Neural progenitor cell (in vitro differentiated cells): Measurements from ENCODE around the gene LDLRAD4. TPM values are rescaled to one million over a fixed set of nuclear protein-coding genes. Genes with fewer than 3 reads are reported as not detected.

Source experiments
- DNase-seq: peaks from one replicate; pipeline ENCODE4 v3.0.0-alpha.2; 2016; ENCODE audit warnings: low spot score
- H2AFZ ChIP-seq: fragments of 200-600 bp; sonication (generic); replicated peaks from 2 replicates; pipeline ENCODE4 v1.6.1; 2016; ENCODE audit warnings: antibody characterized with exemption
- H3F3A ChIP-seq: fragments of 200-600 bp; sonication (generic); 2 replicates; pipeline ENCODE4 v1.6.1; 2016; ENCODE audit warnings: antibody characterized with exemption, low read depth
- H3K27ac ChIP-seq: fragments of 200-600 bp; sonication (generic); 2 replicates; pipeline ENCODE4 v1.5.1; 2016; ENCODE audit warnings: mild to moderate bottlenecking
- H3K27me3 ChIP-seq: fragments of 200-600 bp; sonication (generic); 2 replicates; pipeline ENCODE4 v1.6.1; 2016; ENCODE audit warnings: mild to moderate bottlenecking, moderate library complexity
- H3K36me3 ChIP-seq: fragments of 200-600 bp; sonication (generic); 2 replicates; pipeline ENCODE4 v1.5.1; 2016
- H3K4me1 ChIP-seq: fragments of 200-600 bp; sonication (generic); 2 replicates; pipeline ENCODE4 v1.6.1; 2016; ENCODE audit warnings: mixed run types
- H3K4me2 ChIP-seq: fragments of 200-600 bp; sonication (generic); 2 replicates; pipeline ENCODE4 v1.6.1; 2016
- H3K4me3 ChIP-seq: fragments of 200-600 bp; sonication (generic); 2 replicates; pipeline ENCODE4 v1.5.1; 2016
- H3K79me2 ChIP-seq: fragments of 200-600 bp; sonication (generic); 2 replicates; pipeline ENCODE4 v1.6.1; 2016; ENCODE audit warnings: low read depth
- H3K9ac ChIP-seq: fragments of 200-600 bp; sonication (generic); 2 replicates; pipeline ENCODE4 v1.6.1; 2016
- H3K9me3 ChIP-seq: fragments of 200-600 bp; sonication (generic); 2 replicates; pipeline ENCODE4 v1.5.1; 2016; ENCODE audit warnings: low read depth
- H4K20me1 ChIP-seq: fragments of 200-600 bp; sonication (generic); 2 replicates; pipeline ENCODE4 v1.6.1; 2016; ENCODE audit warnings: low read depth
- H3K27ac Mint-ChIP-seq: 3 replicates; pipeline ENCODE4 v1.8.0; 2021; ENCODE audit warnings: mixed read lengths
- H3K27me3 Mint-ChIP-seq: 2 replicates; pipeline ENCODE4 v1.8.0; 2022; ENCODE audit warnings: low read depth, mild to moderate bottlenecking, inconsistent platforms, moderate library complexity, mixed read lengths; ENCODE audit not compliant: insufficient read depth
- H3K36me3 Mint-ChIP-seq: 3 replicates; pipeline ENCODE4 v1.8.0; 2021; ENCODE audit warnings: mixed read lengths
- H3K4me1 Mint-ChIP-seq: 3 replicates; pipeline ENCODE4 v1.8.0; 2021; ENCODE audit warnings: mixed read lengths
- H3K4me3 Mint-ChIP-seq: 3 replicates; pipeline ENCODE4 v1.8.0; 2021; ENCODE audit warnings: mild to moderate bottlenecking, moderate library complexity, mixed read lengths
- H3K9me3 Mint-ChIP-seq: 3 replicates; pipeline ENCODE4 v1.8.0; 2020; ENCODE audit warnings: mixed read lengths
- EZH2 ChIP-seq: fragments of 200-600 bp; sonication (generic); IDR thresholded peaks from 2 replicates; pipeline ENCODE4 v1.6.1; 2017; ENCODE audit warnings: antibody characterized with exemption, mild to moderate bottlenecking, moderate library complexity
- EZH2phosphoT487 ChIP-seq: fragments of 200-600 bp; sonication (generic); IDR thresholded peaks from 2 replicates; pipeline ENCODE4 v1.6.1; 2017; ENCODE audit warnings: antibody characterized with exemption
- total RNA-seq: library from RNA; depleted of rRNA; stranded (reverse); fragments of >200 nt; gene quantifications from 2 replicates; pipeline ENCODE4 v1.2.3, GENCODE V29; 2015; ENCODE audit warnings: low replicate concordance
- TF ChIP-seq, protein P1 (sequence below): fragments of 200-600 bp; sonication (generic); IDR thresholded peaks from 2 replicates; pipeline ENCODE4 v1.5.1; 2017; ENCODE audit warnings: antibody characterized with exemption, mild to moderate bottlenecking

Gene LDLRAD4
- total RNA-seq, 1 donor from 2014 or later, result 0.65 TPM

DNA sequence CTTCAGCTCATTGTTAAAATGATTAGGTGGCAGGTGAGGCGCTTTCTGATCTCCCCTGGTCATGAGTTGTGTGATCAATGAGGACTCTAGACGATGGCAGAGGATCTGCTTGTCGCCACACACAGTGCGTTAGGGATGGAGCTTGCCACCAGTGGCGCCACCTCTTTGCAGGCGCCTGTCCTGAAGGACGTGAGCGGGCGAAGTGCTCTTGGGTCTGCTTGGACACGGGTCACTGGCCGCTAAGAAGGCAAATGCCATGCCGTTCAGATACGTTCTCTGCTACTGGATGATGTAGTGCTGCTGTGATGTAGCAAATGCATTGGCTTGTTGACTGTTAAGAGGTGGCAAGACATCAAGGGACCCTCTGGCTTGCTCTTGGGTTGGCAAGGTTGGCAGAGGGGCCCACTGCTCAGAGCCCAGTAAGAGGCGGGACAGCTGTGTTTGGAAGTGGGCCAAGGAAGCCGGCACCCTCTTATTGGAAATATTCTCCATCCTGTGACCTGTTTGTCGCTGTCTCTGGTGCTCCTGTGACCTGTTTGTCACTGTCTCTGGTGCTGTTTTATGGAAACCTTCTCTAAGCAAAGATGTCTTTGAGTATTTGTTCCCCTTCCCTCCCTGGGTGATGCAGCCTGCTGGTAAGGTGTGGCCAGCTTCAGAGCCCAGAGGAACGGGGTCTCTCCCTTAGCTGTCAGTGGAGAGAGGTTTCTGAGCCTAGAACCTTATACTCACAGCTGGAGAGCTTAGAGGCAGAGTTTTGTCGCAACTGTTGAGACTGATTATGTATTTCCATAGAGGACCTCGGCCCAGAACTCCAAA, 14.6 kb downstream of the LDLRAD4 start:
- Histone ChIP-seq H3K4me3 (no peak overlapping the region), H3K79me2 (no peaks in the 10 kb centered on the region)

DNA sequence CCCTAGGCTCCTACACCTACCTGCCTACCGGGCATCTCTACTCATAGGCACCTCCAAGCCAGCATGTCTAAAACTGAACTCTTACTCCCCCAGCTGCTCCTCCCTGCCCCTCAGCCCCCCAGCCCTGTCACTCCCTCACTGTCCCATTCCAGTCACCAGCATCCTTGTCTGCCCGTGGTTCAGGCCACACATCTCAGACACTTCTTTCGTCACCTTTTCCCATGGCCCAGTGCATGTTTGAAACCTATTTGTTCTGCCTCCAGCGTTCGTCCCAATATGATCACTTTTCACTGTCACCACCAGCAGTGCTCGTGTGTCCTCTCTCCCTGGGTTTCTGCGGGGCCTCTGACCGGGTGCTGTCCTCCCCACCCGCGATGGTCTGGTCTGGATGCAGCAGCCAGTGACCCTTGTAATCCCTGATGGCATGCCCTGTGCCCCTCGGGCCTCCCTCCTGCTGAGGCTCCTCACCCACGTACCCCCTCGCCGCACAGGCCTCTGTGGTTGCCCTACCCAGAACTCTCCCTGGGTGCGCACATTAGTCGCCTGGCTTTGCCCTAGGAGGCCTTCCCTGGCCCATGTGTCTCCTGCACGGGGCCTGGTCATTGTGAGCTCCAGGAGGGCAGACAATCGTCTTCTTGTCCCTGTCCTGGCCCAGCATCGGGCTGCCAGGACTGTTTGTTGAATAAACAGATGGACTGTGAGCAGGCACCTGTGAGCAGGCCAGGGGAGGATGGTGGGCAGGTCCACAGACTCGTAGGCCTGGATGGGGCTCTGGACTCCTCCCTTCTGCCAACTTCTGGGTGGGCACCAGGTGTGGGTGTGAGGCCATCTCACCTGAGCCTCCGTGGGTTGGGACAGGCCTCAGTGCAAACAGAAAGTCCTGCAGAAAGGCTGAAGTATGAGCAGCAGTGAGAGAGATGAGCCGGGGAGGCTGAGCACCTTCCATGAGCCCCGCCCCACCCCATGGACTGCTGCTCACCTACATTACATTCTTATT, 15.5 kb downstream of the LDLRAD4 start:
- Histone ChIP-seq H3K4me1 (peaks cover 19% of the 10 kb centered on the region), H4K20me1 (no peaks in the 10 kb centered on the region), H3F3A (no peaks in the 10 kb centered on the region), H2AFZ (no peak overlapping the region), H3K9ac (no peak overlapping the region), H3K9me3 (no peaks in the 10 kb centered on the region), H3K27me3 (peaks cover 9% of the 10 kb centered on the region), H3K36me3 (no peaks in the 10 kb centered on the region), H3K79me2 (no peaks in the 10 kb centered on the region), H3K4me3 (no peak overlapping the region), H3K4me2 (no peak overlapping the region), H3K27ac (no peak overlapping the region)
- TF ChIP-seq EZH2phosphoT487 (no peak), EZH2 (no peak)
- TF ChIP-seq, protein P1, sequence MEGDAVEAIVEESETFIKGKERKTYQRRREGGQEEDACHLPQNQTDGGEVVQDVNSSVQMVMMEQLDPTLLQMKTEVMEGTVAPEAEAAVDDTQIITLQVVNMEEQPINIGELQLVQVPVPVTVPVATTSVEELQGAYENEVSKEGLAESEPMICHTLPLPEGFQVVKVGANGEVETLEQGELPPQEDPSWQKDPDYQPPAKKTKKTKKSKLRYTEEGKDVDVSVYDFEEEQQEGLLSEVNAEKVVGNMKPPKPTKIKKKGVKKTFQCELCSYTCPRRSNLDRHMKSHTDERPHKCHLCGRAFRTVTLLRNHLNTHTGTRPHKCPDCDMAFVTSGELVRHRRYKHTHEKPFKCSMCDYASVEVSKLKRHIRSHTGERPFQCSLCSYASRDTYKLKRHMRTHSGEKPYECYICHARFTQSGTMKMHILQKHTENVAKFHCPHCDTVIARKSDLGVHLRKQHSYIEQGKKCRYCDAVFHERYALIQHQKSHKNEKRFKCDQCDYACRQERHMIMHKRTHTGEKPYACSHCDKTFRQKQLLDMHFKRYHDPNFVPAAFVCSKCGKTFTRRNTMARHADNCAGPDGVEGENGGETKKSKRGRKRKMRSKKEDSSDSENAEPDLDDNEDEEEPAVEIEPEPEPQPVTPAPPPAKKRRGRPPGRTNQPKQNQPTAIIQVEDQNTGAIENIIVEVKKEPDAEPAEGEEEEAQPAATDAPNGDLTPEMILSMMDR, result no peak
- no peak for DNase-seq
- Mint-ChIP-seq H3K9me3 (no peaks in the 10 kb centered on the region), H3K4me3 (no peak overlapping the region), H3K27ac (no peak overlapping the region), H3K4me1 (peaks cover 48% of the 10 kb centered on the region), H3K27me3 (peaks cover 17% of the 10 kb centered on the region), H3K36me3 (no peaks in the 10 kb centered on the region)

More for the DNA sequence above, 14.6 kb downstream of the LDLRAD4 start:
- no peak overlapping the region for H3K4me2 ChIP-seq
- H3K4me1 ChIP-seq, result peaks cover 12% of the 10 kb centered on the region
- H3K9me3 ChIP-seq, result no peaks in the 10 kb centered on the region
- H4K20me1 ChIP-seq, result no peaks in the 10 kb centered on the region
- no peak overlapping the region for H3K4me3 Mint-ChIP-seq
- no peak overlapping the region for H3K27ac Mint-ChIP-seq
- H3F3A ChIP-seq, result no peaks in the 10 kb centered on the region
- peaks cover 41% of the 10 kb centered on the region for H3K4me1 Mint-ChIP-seq
- H3K36me3 ChIP-seq, result no peaks in the 10 kb centered on the region
- H3K9me3 Mint-ChIP-seq, result no peaks in the 10 kb centered on the region
- H3K9ac ChIP-seq, result no peak overlapping the region
- no peak overlapping the region for H3K27ac ChIP-seq
- TF ChIP-seq EZH2, result no peak
- no peak for TF ChIP-seq EZH2phosphoT487
- TF ChIP-seq, protein P1, result no peak
- no peak overlapping the region for H2AFZ ChIP-seq
- H3K27me3 Mint-ChIP-seq, result peaks cover 12% of the 10 kb centered on the region
- H3K27me3 ChIP-seq, result peaks cover 6% of the 10 kb centered on the region
- no peak for DNase-seq
- no peaks in the 10 kb centered on the region for H3K36me3 Mint-ChIP-seq

DNA sequence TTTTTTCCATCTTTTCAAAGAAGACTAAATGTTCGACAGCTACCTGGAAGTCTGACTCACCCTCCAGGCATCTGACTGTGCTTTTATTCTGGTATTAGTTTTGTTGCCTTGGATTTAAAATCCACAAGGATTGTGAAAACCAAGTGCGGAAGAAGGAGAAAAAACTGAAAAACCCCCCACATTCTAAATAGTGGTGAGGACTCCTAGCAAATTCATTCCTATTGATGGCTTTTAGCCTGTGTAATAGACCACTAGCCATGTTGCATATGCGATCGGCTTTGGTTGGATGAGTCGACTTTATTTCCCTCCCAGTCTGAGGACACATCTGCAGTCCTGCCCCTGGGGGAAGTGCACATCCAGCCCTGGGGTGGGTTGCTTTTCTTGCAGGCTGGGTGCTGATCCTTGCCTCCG, 16.9 kb downstream of the LDLRAD4 start:
- H3K4me1 Mint-ChIP-seq, result peaks cover 60% of the 10 kb centered on the region

More for the DNA sequence above, 16.9 kb downstream of the LDLRAD4 start:
- no peak overlapping the region for H3K27ac ChIP-seq
- H3K4me3 ChIP-seq, result no peak overlapping the region
- H3F3A ChIP-seq, result peaks cover 10% of the 10 kb centered on the region
- no peaks in the 10 kb centered on the region for H3K9me3 ChIP-seq
- Mint-ChIP-seq H3K9me3 (no peaks in the 10 kb centered on the region), H3K27me3 (peaks cover 20% of the 10 kb centered on the region), H3K4me3 (peak overlapping the region; percentile 39), H3K36me3 (no peaks in the 10 kb centered on the region), H3K27ac (peak overlapping the region; percentile 93)
- TF ChIP-seq EZH2phosphoT487, result no peak
- TF ChIP-seq EZH2, result no peak
- TF ChIP-seq, protein P1, result no peak
- peaks cover 30% of the 10 kb centered on the region for H3K4me1 ChIP-seq
- H3K9ac ChIP-seq, result no peak overlapping the region
- DNase-seq, result no peak
- H3K36me3 ChIP-seq, result no peaks in the 10 kb centered on the region
- H3K79me2 ChIP-seq, result no peaks in the 10 kb centered on the region
- H4K20me1 ChIP-seq, result no peaks in the 10 kb centered on the region
- no peak overlapping the region for H2AFZ ChIP-seq
- H3K27me3 ChIP-seq, result peaks cover 9% of the 10 kb centered on the region
- H3K4me2 ChIP-seq, result no peak overlapping the region
